ENCODE results near the gene SLC34A2. TPM values are rescaled to one million over a fixed set of nuclear protein-coding genes. Genes with fewer than 3 reads are reported as not detected.

The SLC34A2 gene
- total RNA-seq, 1 experiment from 2014 or later, result 0.77 TPM

DNA sequence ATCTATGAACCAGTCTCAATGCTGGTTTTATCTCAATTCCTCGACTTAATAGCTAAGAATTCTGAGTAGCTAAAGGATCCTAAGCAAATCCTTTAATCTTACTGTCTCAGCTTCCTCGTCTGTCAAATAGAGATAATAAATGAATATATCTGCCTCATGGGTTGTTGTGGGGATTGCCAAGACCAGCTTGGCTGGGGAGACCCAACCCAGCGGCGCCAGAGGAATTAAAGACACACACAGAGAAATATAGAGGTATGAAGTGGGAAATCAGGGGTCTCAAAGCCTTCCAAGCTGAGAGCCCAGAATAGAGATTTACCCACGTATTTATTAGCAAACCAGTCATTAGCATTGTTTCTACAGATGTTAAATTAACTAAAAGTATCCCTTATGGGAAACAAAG lies 41.9 kb downstream of the SLC34A2 start:
- Histone ChIP-seq H3K9me3 (ENCODE audit: control insufficient read depth, insufficient read depth, low read depth, low read length) (no peaks in the 10 kb centered on the region), H3K4me3 (ENCODE audit: low read depth in 2 of 2, low read length in 2 of 2) (no peak overlapping the region), H3K4me1 (ENCODE audit: control insufficient read depth, insufficient read depth, low read length) (no peaks in the 10 kb centered on the region), H3K27me3 (ENCODE audit: control insufficient read depth, insufficient read depth, low read length) (no peaks in the 10 kb centered on the region), H3K27ac (ENCODE audit: low read length) (no peak overlapping the region), H3K36me3 (ENCODE audit: control insufficient read depth, insufficient read depth, low read length) (no peaks in the 10 kb centered on the region)
- in situ Hi-C loops (cut with HindIII; ENCODE audit: low pct_unique_long_range_greater_than_20kb, low sequenced_read_pairs) (no loop called here), intact Hi-C loops (cut with micrococcal nuclease; ENCODE audit: unreplicated experiment) (no loop called here)
- ChIA-PET POLR2A (no interaction called here), CTCF (no interaction called here)
- TF ChIP-seq, protein P1, sequence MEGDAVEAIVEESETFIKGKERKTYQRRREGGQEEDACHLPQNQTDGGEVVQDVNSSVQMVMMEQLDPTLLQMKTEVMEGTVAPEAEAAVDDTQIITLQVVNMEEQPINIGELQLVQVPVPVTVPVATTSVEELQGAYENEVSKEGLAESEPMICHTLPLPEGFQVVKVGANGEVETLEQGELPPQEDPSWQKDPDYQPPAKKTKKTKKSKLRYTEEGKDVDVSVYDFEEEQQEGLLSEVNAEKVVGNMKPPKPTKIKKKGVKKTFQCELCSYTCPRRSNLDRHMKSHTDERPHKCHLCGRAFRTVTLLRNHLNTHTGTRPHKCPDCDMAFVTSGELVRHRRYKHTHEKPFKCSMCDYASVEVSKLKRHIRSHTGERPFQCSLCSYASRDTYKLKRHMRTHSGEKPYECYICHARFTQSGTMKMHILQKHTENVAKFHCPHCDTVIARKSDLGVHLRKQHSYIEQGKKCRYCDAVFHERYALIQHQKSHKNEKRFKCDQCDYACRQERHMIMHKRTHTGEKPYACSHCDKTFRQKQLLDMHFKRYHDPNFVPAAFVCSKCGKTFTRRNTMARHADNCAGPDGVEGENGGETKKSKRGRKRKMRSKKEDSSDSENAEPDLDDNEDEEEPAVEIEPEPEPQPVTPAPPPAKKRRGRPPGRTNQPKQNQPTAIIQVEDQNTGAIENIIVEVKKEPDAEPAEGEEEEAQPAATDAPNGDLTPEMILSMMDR (IDR thresholded peaks at IDR 0.05), result no peak
- TF ChIP-seq POLR2AphosphoS5 (IDR thresholded peaks at IDR 0.05; ENCODE audit: low read depth, low read length) (no peak), REST (IDR thresholded peaks at IDR 0.05; ENCODE audit: insufficient read depth in 1 of 2, low read depth in 2 of 2, low read length in 1 of 2) (no peak), TCF7L2 (IDR thresholded peaks at IDR 0.05; ENCODE audit: low read depth, low read length) (no peak), SIN3A (IDR thresholded peaks at IDR 0.05; ENCODE audit: borderline replicate concordance, insufficient read depth, low read depth, low read length) (no peak)
- no TSS peak for BruUV-seq (replicated peaks)
- DNase-seq (ENCODE audit: low read depth, low spot score), result no peak
- ATAC-seq, result no peak

DNA sequence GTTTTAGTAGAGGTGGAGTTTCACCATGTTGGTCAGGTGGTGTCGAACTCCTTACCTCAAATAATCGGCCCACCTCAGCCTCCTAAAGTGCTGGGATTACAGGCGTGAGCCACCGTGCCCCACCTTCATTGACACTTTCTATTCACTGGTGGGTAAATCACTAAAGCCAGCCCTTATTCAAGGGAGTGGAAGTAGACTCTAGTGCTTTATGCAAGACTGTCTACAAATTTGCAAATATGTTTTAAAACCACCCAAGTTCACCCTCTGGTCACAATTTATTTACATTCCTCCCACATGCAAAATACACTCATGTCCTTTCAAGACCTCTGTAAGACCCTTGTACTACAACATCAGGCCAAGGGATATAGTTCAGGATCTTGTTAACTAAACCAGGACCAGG lies 45.0 kb downstream of the SLC34A2 start:
- Histone ChIP-seq H3K4me1 (ENCODE audit: control insufficient read depth, insufficient read depth, low read length) (no peaks in the 10 kb centered on the region), H3K4me3 (ENCODE audit: low read depth in 2 of 2, low read length in 2 of 2) (no peak overlapping the region), H3K36me3 (ENCODE audit: control insufficient read depth, insufficient read depth, low read length) (no peaks in the 10 kb centered on the region), H3K9me3 (ENCODE audit: control insufficient read depth, insufficient read depth, low read depth, low read length) (no peaks in the 10 kb centered on the region), H3K27me3 (ENCODE audit: control insufficient read depth, insufficient read depth, low read length) (no peaks in the 10 kb centered on the region), H3K27ac (ENCODE audit: low read length) (no peak overlapping the region)
- in situ Hi-C loops (cut with HindIII; ENCODE audit: low pct_unique_long_range_greater_than_20kb, low sequenced_read_pairs), result no loop called here
- DNase-seq (ENCODE audit: low read depth, low spot score), result no peak
- intact Hi-C loops (cut with micrococcal nuclease; ENCODE audit: unreplicated experiment), result no loop called here
- ChIA-PET CTCF (no interaction called here), POLR2A (no interaction called here)
- ATAC-seq, result no peak
- no peak for TF ChIP-seq POLR2AphosphoS5 (IDR thresholded peaks at IDR 0.05; ENCODE audit: low read depth, low read length)
- no TSS peak for BruUV-seq (replicated peaks)

DNA sequence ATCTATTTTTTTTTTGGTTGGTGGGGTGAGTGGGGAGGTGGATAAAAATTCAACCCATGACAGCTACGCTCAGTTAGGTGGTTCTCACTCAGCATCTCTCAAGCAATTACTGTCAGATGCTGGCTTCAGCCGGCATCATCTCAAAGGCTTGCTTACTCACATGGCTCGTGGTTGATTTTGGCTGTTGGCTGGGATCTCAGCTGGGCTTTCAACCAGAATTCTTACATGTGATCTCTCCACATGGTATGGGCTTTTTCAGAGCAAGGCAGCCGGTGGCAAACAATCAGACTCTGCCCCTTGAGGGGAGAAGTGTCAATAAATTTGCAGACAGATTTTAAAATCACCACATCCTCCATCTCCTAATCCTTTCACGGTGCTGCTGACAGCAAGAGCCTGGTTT lies 47.2 kb downstream of the SLC34A2 start:
- BruUV-seq (replicated peaks), result no TSS peak
- ChIA-PET CTCF (no interaction called here), POLR2A (no interaction called here)
- DNase-seq (ENCODE audit: low read depth, low spot score) (no peak), ATAC-seq (no peak)
- intact Hi-C loops (cut with micrococcal nuclease; ENCODE audit: unreplicated experiment) (no loop called here), in situ Hi-C loops (cut with HindIII; ENCODE audit: low pct_unique_long_range_greater_than_20kb, low sequenced_read_pairs) (no loop called here)
- TF ChIP-seq REST (IDR thresholded peaks at IDR 0.05; ENCODE audit: insufficient read depth in 1 of 2, low read depth in 2 of 2, low read length in 1 of 2) (no peak), POLR2AphosphoS5 (IDR thresholded peaks at IDR 0.05; ENCODE audit: low read depth, low read length) (no peak), TCF7L2 (IDR thresholded peaks at IDR 0.05; ENCODE audit: low read depth, low read length) (no peak), SIN3A (IDR thresholded peaks at IDR 0.05; ENCODE audit: borderline replicate concordance, insufficient read depth, low read depth, low read length) (no peak)
- TF ChIP-seq, protein P1 (IDR thresholded peaks at IDR 0.05), result no peak
- no peaks in the 10 kb centered on the region for H3K27me3 ChIP-seq (ENCODE audit: control insufficient read depth, insufficient read depth, low read length)
- no peaks in the 10 kb centered on the region for H3K4me1 ChIP-seq (ENCODE audit: control insufficient read depth, insufficient read depth, low read length)
- H3K9me3 ChIP-seq (ENCODE audit: control insufficient read depth, insufficient read depth, low read depth, low read length), result no peaks in the 10 kb centered on the region
- no peak overlapping the region for H3K27ac ChIP-seq (ENCODE audit: low read length)
- no peaks in the 10 kb centered on the region for H3K36me3 ChIP-seq (ENCODE audit: control insufficient read depth, insufficient read depth, low read length)
- no peak overlapping the region for H3K4me3 ChIP-seq (ENCODE audit: low read depth in 2 of 2, low read length in 2 of 2)

All from Panc1 (cell line).